HG02943 (cell line): Measurements from ENCODE around the gene TNRC6C.
"Not testable (repeated sequence)": the region's sequence is repeated elsewhere in the genome, so short reads cannot be mapped to it uniquely, and the experiment has no call there.

ENCODE experiments used
- ATAC-seq: cut with Tn5 transposase; IDR thresholded peaks from one replicate; pipeline ENCODE4 v1.9.1; 2021; ENCODE audit warnings: mild to moderate bottlenecking, low read depth, moderate library complexity; ENCODE audit not compliant: unreplicated experiment

The TNRC6C gene

GRCh38 chr17:78108726-78109488 lies 150.4 kb downstream of the TNRC6C start:
- ATAC-seq, result no peak

DNA sequence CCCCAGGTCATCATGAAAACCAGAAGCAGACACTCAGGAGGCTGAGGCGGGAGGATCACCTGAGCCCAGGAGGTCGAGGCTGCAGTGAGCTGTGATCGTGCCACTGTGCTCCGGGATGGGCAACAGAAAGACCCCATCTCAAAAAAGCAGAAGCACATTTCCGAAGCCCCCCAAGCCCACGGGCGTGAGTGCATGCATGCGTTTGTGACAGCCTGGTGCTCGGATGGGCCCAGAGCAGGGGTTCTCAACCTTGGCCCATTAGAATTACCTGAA lies 150.9 kb downstream of the TNRC6C start:
- ATAC-seq, result no peak

DNA sequence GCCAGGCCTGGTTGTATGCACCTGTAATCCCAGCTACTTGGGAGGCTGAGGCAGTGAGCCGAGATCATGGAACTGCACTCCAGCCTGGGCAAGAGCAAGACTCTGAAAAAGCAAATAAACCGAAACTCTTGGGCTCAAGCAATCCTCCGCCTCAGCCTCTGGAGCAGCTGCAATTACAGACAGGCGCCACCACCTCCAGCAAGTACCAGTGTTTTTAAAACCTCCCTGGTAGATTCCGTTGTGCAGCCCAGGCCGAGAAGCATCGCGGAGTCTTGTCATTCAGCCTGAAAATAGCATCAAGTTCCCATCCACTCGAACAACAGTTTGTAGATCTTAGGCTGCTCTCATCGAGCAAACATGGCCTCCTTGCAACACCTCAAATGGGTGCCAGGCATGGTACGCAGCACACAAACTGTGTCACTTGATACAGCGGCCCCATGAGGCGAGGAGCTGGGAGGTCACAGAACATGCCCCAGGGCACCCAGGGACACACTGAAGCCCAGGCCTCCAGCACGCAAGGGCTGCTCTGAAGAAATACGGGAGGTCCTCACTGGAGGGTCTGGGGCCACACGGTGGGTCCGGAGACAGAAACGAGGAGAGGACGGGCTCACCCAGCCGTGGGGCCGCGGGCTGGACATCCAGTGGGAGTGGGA lies 152.0 kb downstream of the TNRC6C start:
- ATAC-seq, result no peak

- ATAC-seq, result no peak
Observed at GRCh38 chr17:78111016-78111726, 152.7 kb downstream of the TNRC6C start.

DNA sequence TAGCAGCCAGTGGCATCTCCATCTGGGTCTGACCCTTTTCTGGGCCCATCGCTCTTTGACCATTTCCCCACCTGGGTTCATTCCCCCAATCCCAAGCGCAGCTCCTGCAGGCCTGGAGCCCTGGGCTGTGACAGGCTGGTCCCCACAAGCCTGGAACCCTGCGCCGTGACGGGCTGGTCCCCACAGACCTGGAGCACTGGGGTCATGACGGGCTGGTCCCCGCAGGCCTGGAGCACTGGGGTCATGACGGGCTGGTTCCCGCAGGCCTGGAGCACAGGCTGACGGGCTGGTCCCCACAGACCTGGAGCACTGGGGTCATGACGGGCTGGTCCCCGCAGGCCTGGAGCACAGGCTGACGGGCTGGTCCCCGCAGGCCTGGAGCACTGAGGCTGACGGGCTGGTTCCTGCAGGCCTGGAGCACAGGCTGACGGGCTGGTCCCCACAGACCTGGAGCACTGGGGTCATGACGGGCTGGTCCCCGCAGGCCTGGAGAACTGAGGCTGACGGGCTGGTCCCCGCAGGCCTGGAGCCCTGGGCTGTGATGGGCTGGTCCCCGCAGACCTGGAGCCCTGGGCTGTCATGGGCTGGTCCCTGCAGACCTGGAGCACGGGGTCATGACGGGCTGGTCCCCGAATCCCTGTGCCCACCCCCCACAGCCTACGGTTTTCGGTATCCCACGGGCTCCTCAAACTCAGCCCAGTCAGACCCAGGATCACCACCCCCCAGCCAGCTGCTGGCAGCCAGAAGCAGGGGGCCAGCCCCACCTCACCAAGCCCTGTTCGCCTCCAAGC lies 153.4 kb downstream of the TNRC6C start:
- no peak for ATAC-seq

- no peak for ATAC-seq
Observed at GRCh38 chr17:78112518-78113471, 154.3 kb downstream of the TNRC6C start.

DNA sequence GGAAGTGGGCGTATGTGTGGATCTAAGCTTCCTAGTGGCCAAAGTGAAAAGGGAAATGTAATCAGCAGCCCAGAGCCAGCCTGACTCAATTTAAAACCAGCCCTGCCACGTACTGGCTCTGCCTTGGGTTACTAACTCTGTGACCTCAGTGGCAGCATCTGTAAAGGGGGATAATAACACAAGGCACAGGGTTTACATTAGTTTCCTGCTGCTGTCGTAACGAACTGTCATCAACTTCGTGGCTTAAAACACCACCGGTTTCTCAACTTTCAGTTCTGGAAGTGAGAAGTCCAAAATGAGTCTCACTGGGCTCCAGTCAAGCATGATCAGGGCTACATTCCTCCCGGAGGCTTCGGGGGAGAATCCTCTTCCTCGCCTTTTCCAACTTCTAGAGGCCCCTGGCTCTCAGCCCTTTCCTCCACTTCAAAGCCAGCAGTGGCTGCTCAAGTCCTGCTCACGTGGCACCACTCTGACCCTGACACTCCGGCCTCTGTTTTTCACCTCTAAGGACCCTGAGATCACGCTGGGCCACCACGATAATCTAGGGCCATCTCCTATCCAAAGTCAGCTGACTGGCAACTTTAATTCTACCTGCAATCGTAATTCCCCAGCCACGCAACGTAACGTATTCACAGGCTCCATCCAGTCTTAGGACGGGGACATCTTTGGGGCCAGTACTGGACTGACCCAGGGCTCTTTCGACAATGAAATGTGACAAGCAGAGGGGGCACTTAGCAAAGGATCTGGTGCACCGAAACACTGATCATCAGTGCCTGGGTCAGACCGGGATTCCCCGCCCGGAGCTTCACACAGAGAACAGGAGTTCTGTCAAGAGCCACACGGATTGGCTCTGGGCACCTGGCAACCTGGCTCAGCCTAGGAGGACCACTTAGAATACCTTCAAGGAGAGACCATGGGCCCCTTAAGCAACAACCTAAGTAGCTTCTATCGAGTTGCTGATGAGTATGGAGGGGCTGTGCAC lies 155.6 kb downstream of the TNRC6C start:
- no peak for ATAC-seq

GRCh38 chr17:78114831-78115723 lies 156.6 kb downstream of the TNRC6C start:
- no peak for ATAC-seq

GRCh38 chr17:78115803-78116202 lies 157.3 kb downstream of the TNRC6C start:
- ATAC-seq, result not testable (repeated sequence)

DNA sequence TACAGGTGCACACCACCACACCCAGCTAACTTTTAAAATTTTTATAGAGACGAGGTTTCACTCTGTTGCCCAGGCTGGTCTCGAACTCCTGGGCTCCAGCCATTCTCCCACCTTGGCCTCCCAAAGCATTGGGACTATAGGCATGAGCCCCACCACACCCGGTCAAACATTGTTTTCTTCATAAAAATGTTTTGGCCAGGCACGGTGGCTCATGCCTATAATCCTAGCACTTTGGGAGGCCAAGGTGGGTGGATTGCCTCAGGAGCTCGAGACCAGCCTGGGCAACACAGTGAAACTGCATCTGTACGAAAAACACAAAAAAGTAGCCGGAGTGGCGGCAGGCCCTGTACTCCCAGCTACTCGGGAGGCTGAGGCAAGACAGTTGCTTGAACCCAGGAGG lies 157.9 kb downstream of the TNRC6C start:
- ATAC-seq, result no peak

DNA sequence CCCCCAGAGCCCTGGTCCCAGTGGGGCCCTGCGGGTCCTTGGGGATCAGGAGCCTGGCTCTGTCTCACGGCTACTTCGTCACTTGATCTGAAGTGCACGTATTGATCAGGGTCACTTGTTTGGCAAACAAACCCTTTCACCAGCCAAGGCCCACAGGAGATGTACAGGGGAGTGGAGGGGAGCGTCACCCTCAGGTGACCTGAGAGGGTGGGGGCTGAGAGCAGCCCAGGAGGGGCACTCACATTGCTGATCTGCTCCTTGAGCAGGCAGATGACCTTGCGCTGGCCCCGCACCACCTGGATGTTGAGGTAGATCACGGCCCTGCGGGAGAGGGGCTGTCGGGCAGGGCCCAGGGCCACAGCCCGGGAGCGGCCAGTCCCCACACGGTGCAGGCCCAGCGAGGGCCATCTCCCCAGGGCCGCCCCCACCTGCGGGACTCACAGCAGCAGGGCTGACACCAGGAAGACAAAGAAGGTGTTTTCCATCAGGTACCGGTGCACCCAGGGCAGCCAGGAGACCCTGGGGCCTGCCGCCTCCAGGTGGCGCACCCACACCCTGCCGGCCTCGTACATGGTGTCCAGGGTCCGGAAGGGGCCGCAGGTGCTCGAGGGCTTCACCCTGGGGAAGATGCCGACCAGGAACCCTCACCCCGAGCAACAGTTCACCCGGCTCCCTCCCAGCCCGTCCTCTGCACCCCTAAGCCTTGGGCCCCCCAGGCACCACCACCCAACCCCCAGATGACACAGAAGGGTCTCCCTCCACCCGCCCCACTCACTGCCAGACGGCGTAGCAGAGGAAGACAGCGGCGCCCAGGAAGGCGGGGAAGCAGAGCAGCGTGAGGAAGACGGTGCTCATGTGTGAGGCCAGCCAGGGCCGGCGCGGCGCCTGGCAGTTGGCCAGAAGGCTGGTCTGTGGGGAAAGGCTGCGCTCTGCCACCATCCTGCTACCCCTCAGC lies 158.8 kb downstream of the TNRC6C start:
- ATAC-seq, result no peak

GRCh38 chr17:78118801-78119241 lies 160.3 kb downstream of the TNRC6C start:
- no peak for ATAC-seq

DNA sequence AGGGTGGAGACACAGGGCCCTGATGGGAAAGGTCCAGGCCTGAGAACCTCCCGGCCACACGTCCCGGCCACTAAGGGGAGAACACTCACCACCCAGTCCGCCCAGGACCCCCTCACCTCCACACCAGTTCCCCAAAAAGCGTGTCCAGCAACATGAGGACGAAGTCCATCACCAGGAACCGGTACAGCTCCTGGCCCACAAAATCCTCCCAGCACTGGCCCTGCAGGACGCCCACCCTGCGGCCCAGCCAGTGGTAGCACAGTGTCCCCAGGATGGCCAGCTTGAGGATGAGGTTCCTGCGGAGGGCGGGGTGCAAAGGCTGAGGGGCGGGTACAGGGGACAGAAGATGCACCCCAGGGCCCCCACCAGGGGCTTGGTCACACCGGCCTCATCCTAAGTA lies 162.0 kb downstream of the TNRC6C start:
- ATAC-seq, result no peak

- ATAC-seq, result no peak
Observed at GRCh38 chr17:78120971-78121800, 162.7 kb downstream of the TNRC6C start.

DNA sequence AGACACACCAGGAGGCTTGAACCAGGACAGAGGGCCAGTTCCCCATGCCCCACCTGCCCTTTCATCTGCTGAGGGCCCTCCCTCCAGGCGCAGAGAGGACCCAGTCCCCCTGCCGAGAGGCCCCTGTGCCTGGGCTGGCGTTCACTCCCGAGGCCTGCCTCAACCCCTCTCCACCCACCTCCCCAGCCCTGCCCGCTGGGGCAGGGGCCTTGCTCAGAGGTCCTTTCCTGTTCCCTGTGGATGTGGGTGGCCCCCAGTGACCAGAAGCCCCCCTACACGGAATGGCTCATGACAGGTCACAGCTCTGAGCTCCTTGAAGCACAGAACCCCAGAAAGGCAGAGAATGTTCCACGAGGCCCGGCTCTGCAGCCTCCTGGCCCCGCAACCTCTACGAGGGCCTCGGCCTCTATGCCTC lies 163.3 kb downstream of the TNRC6C start:
- ATAC-seq, result no peak
